AG10803 (cell line): ENCODE results near the gene P4HA2.
A peak's percentile ranks its signal among the peaks of the same experiment; 100 is the strongest.

ENCODE experiments used
- DNase-seq: peaks from one replicate; pipeline ENCODE4 v3.0.0; 2010; ENCODE audit warnings: low read depth
- H3K4me3 ChIP-seq: 2 replicates; pipeline ENCODE4 v1.5.1; 2011; ENCODE audit warnings: mild to moderate bottlenecking, low read length, control low read depth
- CTCF ChIP-seq: conservative IDR thresholded peaks from 2 replicates; pipeline ENCODE4 v1.5.1; 2011; ENCODE audit warnings: mild to moderate bottlenecking, low read length, control low read depth, inconsistent platforms

The P4HA2 gene

GRCh38 chr5:132220491-132220890, 7.2 kb downstream of the P4HA2 start:
- peak; percentile 40 for DNase-seq
- TF ChIP-seq CTCF, result no peak

GRCh38 chr5:132219981-132220380, 7.7 kb downstream of the P4HA2 start:
- no peak for DNase-seq
- no peak for TF ChIP-seq CTCF
- H3K4me3 ChIP-seq, result no peak overlapping the region

More at GRCh38 chr5:132220491-132220890, 7.2 kb downstream of the P4HA2 start:
- H3K4me3 ChIP-seq, result no peak overlapping the region

GRCh38 chr5:132219289-132219970, 8.2 kb downstream of the P4HA2 start:
- no peak for DNase-seq

GRCh38 chr5:132218321-132218720, 9.3 kb downstream of the P4HA2 start:
- DNase-seq, result no peak
- no peak overlapping the region for H3K4me3 ChIP-seq
- no peak for TF ChIP-seq CTCF

More at GRCh38 chr5:132219289-132219970, 8.2 kb downstream of the P4HA2 start:
- no peak for TF ChIP-seq CTCF
- H3K4me3 ChIP-seq, result no peak overlapping the region

- no peak overlapping the region for H3K4me3 ChIP-seq
- DNase-seq, result peak; percentile 97
- TF ChIP-seq CTCF, result no peak
Measured at GRCh38 chr5:132215329-132215728, 12.3 kb downstream of the P4HA2 start.

- H3K4me3 ChIP-seq, result no peak overlapping the region
- no peak for DNase-seq
- no peak for TF ChIP-seq CTCF
Measured at GRCh38 chr5:132214491-132214890, 13.2 kb downstream of the P4HA2 start.

- no peak for DNase-seq
- H3K4me3 ChIP-seq, result no peak overlapping the region
- TF ChIP-seq CTCF, result no peak
Measured at GRCh38 chr5:132213666-132214065, 14.0 kb downstream of the P4HA2 start.
